Measurements from ENCODE around the gene TLE4.
"Not testable (repeated sequence)": the region's sequence is repeated elsewhere in the genome, so short reads cannot be mapped to it uniquely, and the experiment has no call there.

TLE4 gene

GRCh38 chr9:79604149-79604548 lies 32.4 kb downstream of the TLE4 start:
- DNase-seq (ENCODE audit: low read depth): no peak

DNA sequence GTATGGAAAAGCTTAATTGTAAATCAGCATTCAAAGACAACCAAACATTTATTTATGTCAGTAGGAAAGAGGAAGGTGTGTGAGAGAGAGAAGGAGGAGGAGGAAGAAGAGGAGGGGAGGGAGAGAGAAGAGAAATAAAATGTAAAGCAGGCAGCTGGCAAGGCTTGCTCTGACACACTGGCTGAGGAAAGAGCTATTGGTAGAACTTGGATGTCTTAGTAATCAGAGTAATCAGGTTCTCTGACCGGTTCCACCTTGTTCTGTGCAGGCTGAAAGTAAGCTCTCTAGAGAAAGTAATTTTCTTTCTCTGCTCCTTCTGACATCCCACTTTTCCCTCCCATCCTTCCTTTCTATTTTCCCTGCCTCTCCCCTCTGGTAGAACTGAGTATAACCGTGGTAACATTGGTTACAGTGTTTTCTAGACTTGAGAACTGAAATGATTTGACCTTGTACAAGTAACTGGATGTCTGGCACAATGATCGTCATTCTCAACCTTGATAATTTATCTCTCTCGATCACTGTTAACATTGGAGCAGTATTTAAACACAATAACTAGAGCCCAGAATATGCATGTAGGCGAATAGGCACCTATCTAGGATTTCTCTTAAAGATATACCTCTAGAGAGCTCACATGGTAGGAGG lies 33.3 kb downstream of the TLE4 start:
- DNase-seq (ENCODE audit: low read depth): no peak

DNA sequence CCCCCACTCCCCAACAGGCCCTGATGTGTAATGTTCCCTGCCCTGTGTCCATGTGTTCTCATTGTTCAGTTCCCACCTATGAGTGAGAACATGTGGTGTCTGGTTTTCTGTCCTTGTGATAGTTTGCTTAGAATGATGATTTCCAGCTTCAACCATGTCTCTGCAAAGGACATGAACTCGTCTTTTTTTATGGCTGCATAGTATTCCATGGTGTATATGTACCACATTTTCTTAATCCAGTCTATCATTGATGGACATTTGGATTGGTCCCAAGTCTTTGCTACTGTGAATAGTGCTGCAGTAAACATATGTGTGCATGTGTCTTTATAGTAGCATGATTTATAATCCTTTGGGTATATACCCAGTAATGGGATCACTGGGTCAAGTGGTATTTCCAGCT lies 34.8 kb downstream of the TLE4 start:
- DNase-seq (ENCODE audit: low read depth): not testable (repeated sequence)

- DNase-seq (ENCODE audit: low read depth): no peak
Observed at GRCh38 chr9:79609468-79610018, 37.8 kb downstream of the TLE4 start.

DNA sequence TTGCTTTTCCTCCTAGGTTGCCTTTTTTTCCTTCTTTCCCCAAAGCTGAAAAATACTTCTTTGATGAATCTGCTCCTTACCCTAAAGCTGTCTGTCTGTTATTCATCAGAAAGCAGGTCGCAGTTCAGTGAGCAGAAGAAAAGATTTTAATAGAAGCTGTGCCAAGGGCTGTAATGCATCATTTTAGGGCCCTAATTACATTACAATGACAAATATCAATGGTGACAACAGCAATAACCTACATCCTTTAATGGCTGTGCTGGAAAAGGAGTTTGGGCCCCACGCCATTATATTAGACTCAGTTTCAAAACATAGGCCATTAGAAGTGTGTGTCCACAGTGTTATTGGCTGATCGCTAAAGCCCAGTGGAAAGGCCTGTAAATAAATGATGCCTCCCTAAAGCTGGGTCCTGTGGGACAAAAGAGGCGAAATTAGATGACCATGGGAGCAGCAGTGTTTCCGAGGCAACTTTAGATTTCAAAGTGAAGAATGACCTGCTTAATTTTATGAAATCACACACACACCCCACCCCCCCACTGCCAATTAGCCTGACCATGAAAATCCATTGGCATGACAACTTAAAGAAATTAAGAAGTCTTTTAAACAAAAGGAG lies 38.4 kb downstream of the TLE4 start:
- DNase-seq (ENCODE audit: low read depth): no peak

- DNase-seq (ENCODE audit: low read depth): peak; percentile 85
Observed at GRCh38 chr9:79610791-79611614, 39.2 kb downstream of the TLE4 start.

DNA sequence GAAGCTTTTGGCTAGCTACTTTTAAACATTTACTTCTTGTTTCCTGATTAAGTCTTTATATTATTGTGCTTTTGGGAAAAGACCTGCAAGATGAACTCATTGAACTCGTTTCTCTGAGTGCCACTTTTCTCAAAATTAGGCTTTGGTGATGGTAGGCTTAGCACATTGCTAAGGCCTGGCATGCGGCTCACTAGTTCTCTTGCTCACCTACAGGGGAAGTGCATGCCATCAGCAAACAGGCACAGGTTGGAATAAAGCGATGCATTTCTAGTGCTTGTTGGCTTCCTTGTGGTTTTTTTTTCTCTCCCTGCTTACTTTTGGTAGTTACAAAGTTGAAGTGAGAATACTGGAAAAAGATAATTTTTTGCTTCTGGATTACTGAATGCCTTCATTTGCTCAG lies 41.4 kb downstream of the TLE4 start:
- no peak for DNase-seq (ENCODE audit: low read depth)

- no peak for DNase-seq (ENCODE audit: low read depth)
Observed at GRCh38 chr9:79615038-79615437, 43.3 kb downstream of the TLE4 start.

- DNase-seq (ENCODE audit: low read depth): no peak
Observed at GRCh38 chr9:79616013-79616412, 44.2 kb downstream of the TLE4 start.

DNA sequence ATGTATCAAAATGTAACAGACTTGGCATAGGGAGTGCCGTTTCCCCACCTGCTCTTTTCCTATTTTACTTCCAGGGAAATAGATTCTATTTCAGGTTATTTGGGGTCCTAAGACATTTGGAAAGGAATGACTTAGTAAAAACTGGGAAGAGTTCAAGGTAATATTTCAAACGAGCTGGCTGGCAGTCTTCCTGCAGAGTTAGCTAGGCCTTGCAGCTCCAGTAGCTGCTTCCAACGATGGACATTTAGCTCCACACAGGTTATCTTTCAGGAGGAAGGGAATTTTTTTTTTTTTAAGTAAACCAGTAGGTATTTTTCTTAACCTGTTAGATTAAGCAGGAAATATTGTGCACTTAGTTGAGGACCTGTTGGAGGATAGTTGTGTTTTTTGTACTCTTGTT lies 45.2 kb downstream of the TLE4 start:
- DNase-seq (ENCODE audit: low read depth): no peak

- DNase-seq (ENCODE audit: low read depth): no peak
Observed at GRCh38 chr9:79617395-79617794, 45.6 kb downstream of the TLE4 start.

- DNase-seq (ENCODE audit: low read depth): no peak
Observed at GRCh38 chr9:79619930-79620329, 48.2 kb downstream of the TLE4 start.

DNA sequence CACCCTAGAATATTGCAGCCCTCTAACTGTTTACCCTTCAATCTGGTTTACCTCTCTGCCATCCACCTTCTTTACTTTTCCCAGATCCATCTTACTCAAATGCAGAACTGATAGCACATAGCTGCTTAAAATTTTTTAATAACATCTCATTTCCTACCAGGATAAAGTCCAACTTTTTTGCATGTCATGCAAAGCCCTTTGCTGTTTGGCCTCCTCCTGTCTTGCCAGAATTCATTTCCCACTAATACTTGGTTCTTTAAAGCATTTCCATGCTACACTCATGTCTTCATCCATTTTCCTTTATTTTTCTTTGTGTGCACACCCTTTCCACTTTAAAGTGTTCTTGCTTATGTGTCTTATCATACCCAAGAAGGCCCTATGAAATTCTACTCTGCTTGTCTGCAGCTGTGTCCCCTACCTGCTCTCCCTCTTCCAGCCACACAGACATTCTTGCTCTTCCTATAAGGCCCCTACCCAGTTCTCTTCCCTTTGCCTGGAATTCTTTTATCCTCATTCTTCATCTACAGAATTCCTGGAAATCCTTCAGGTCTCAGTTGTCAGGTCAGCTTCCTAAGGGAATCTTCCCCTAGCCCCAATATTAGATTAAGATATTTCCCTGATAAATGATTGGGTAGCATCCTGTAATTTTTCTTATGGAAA lies 50.3 kb downstream of the TLE4 start:
- DNase-seq (ENCODE audit: low read depth): no peak

- DNase-seq (ENCODE audit: low read depth): no peak
Observed at GRCh38 chr9:79623799-79624721, 52.3 kb downstream of the TLE4 start.

GRCh38 chr9:79629721-79630120 lies 58.0 kb downstream of the TLE4 start:
- no peak for DNase-seq (ENCODE audit: low read depth)

DNA sequence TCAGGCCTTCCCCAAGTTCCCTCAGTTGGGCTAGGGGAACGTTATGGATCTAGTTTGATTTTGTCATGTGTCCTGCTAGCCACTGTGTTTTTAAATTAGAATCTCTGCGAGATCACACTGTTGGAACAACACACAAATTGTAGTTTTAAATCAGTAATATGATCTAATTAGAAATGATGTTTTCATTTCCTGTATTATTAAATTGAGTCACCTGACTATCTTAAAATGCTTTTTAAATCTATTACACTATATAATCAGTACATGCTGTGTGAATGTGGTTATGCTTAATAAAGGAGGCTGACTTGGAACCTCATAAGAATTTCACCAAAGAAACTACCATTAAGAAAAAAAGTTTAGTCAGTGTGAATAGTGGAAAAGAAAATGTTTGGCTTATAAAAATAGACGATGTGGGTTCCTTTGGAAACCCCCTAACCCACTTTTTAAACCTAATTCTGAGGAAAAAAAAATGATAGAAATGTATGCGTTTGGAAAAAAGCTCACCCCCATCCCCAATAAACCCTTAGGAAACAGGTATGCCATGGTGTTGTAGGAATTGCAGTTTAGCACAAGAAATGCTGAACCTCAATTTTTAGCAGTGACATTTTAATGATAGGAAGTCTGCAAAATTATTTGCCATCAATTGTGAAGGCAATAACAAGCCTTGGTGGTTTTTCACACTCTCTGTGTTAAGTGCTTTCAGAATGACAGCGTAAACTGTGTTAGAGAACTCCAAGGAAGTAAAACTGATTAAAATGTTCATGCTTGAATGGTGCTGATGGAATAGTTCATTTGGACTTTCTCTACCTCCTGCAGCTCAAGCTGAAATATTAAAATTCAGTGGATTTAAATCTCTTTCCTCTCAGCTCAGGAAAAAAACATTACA lies 59.0 kb downstream of the TLE4 start:
- DNase-seq (ENCODE audit: low read depth): no peak

GRCh38 chr9:79632060-79632459 lies 60.3 kb downstream of the TLE4 start:
- DNase-seq (ENCODE audit: low read depth): no peak

DNA sequence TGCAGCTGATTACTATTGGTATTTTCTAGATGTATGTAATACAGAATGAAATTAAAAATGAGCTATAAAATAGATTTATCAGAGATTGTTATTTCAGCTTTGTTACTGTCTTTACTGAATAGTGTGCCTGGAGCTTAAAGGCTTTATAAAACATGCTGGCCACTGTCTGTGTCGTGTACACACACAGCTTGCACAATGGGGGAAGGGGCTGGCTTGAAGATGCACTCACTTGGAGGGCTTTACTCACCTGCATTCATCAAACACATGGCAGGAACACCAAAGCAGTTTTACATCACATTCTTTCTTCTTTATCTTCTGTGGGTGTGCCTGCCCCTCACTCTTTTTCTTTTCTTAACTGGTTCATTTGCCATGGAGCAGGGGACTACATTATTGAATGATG lies 60.9 kb downstream of the TLE4 start:
- no peak for DNase-seq (ENCODE audit: low read depth)

DNA sequence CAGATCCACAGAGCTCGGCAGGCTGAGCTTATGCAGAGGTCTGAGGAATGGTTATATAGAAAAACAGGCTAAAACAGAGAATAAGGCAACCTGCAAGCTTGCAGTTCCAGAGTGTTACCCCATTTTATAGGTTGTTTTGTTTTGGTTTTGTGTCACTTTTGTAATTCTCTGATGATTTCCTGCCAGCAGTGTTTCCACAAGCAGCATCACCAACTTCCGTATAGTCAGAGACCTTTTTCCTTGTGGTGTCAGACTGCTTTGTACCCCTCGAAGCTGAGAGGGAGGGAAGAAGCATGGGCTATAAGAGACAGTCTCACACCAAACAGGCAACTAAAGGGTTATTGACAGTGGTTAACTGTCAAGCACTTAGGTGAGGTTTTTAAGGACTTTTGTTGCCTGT lies 61.8 kb downstream of the TLE4 start:
- no peak for DNase-seq (ENCODE audit: low read depth)

DNA sequence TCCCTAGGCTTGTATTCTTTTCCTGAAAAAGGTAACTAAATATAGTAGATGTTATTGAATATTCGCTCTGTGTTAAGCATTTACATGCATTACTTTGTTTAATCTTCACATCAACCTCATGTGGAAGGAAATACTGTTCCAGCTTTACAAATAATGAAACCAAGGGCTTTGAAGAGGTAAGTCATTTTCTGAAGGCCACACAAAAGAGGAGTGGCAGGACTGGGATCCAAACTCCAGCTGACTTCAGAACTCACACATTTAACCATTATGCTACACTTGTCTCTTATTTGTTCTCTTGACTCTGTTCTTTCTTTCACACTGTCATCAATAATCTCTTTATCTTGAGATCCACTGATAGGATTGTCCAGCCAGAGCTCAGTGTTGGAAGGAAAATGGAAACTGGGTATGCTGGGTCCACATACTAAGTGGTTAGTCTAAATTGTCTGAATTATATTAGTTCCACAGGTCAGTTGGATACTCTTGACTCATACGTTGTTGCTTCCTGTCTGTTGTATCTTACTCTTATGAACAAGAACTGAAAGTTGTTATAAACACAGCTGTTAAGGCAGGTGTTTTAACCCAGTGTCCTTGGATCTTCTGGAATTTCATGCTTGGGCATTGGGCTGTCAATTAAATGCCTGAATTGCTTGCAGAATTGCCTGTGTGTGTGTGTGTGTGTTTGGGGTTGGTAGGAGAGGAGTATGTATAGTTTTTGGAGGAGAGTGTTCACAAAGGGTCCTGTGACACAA lies 65.6 kb downstream of the TLE4 start:
- DNase-seq (ENCODE audit: low read depth): no peak
